Body of pancreas (tissue), 4 donors: ENCODE data around the gene HSPA4L. TPM values are rescaled to one million over a fixed set of nuclear protein-coding genes. Genes with fewer than 3 reads are reported as not detected.
A peak's percentile ranks its signal among the peaks of the same experiment; 100 is the strongest.

ENCODE experiments used
- ATAC-seq: fragments of 150-250 bp; one replicate; pipeline ENCODE4 v1.9.1; 2016
- DNase-seq, 4 donors: peaks; one replicate each; pipeline ENCODE4 v3.0.0-alpha.2; 2019
- H3K27ac ChIP-seq, 4 donors: fragments of 200-600 bp; sonication (generic); 1 replicate in 3 of 4; 2 replicates in 1 of 4; pipeline versions ENCODE4 v1.5.1 to v1.6.1; 2016 to 2019; ENCODE audit warnings: mild to moderate bottlenecking in 1 of 4, mixed read lengths in 1 of 4, moderate library complexity in 1 of 4
- H3K27me3 ChIP-seq, 2 donors: fragments of 200-600 bp; sonication (generic); one replicate each; pipeline ENCODE4 v1.6.0; 2016; ENCODE audit warnings: mild to moderate bottlenecking in 1 of 2
- H3K36me3 ChIP-seq, 2 donors: fragments of 200-600 bp; sonication (generic); replicated peaks in 1 of 2; 2 replicates each; pipeline ENCODE4 v1.5.1; 2016; ENCODE audit warnings: low read depth in 2 of 2; ENCODE audit not compliant: insufficient read depth in 1 of 2
- H3K4me1 ChIP-seq: fragments of 200-600 bp; sonication (generic); one replicate; pipeline ENCODE4 v1.6.0; 2016
- H3K4me3 ChIP-seq, 2 donors: fragments of 200-600 bp; sonication (generic); 1 replicate in 1 of 2; 2 replicates in 1 of 2; pipeline ENCODE4 v1.5.1; 2016 to 2019
- H3K9me3 ChIP-seq, 3 donors: fragments of 200-600 bp; sonication (generic); 1 replicate in 2 of 3; 2 replicates in 1 of 3; pipeline ENCODE4 v1.5.1; 2016
- POLR2A ChIP-seq, 3 donors: fragments of 450-650 bp; IDR thresholded peaks; one replicate each; pipeline ENCODE4 v1.6.1; 2016; ENCODE audit warnings: antibody characterized with exemption in 3 of 3, mild to moderate bottlenecking in 2 of 3
- WGBS, 2 donors: methylation state at CpG; one replicate each; pipeline ENCODE4 v1.1.5; 2017; 5-methylcytosine and 5-hydroxymethylcytosine counted together
- intact Hi-C: fragments of 100-400 bp; cut with DNase I; formaldehyde crosslinking; loops from one replicate; pipeline ENCODE4 v1.15.1; 2023
- total RNA-seq, 2 donors: library from RNA; depleted of rRNA; stranded (reverse); fragments of >200 nt; gene quantifications; one replicate each; pipeline ENCODE4 v1.1.0, GENCODE V29; 2016
- TF ChIP-seq, protein P1 (sequence below), 7 experiments: fragments of 450-650 bp in 4 of 7; fragments of 200-600 bp in 3 of 7; sonication (generic) in 3 of 7; IDR thresholded peaks; one replicate each; pipeline ENCODE4 v1.5.1; 2016 to 2019; ENCODE audit warnings: antibody characterized with exemption in 7 of 7

HSPA4L gene
- total RNA-seq, 2 donors from 2014 or later: 3.6 to 9.6 TPM

DNA sequence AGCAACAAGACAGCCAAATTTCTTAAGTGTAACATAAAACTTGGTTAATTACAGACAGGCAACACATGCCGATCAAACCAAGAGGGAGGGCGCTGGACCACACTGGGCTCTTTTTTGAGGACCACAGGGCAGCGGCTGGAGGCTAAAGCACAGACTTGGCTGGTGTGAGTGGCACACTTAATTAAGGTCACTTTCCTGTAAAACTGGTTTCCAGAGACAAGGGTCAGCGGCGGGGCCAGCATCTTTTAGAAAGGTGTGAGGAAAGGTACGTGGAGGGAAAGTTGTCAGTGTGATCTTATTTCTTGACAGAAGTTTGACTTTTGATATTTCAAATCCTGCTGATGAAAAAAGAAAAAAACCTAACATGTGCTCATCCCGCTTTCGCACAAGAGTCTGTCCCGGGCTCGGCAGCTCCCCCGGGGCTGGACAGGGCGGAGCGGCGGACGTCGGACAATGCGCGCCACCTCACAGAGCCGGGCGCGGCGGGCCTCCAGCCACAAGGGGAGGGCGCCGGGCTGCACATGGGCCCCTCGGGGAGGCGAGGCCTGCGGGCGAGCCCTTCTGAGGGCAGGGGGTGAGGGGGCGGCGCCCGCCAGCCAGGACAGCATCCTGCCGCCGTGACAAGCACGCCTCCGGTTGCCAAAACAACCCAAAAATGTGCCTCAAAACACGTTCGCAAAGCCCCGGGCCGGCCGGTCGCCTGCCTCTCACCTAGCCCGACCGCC, 660 bp upstream of the HSPA4L start:
- ATAC-seq: peak; percentile 51
- Histone ChIP-seq H3K4me1 (peaks cover 15% of the 10 kb centered on the region), H3K9me3 (no peaks in the 10 kb centered on the region), H3K27ac (peak overlapping the region; percentile 7 to 92 (median 86)), H3K4me3 (peak overlapping the region; percentile 27 to 63), H3K36me3 (no peaks in the 10 kb centered on the region), H3K27me3 (no peaks in the 10 kb centered on the region)
- intact Hi-C loops: no loop called here
- peak; percentile 45 to 65 (median 50) for DNase-seq
- 7 to 13% methylated on average over 25 to 42 of the region's 43 CpGs for WGBS, 2 donors
- TF ChIP-seq POLR2A (IDR thresholded peaks at IDR 0.05): no peak
- TF ChIP-seq, protein P1, sequence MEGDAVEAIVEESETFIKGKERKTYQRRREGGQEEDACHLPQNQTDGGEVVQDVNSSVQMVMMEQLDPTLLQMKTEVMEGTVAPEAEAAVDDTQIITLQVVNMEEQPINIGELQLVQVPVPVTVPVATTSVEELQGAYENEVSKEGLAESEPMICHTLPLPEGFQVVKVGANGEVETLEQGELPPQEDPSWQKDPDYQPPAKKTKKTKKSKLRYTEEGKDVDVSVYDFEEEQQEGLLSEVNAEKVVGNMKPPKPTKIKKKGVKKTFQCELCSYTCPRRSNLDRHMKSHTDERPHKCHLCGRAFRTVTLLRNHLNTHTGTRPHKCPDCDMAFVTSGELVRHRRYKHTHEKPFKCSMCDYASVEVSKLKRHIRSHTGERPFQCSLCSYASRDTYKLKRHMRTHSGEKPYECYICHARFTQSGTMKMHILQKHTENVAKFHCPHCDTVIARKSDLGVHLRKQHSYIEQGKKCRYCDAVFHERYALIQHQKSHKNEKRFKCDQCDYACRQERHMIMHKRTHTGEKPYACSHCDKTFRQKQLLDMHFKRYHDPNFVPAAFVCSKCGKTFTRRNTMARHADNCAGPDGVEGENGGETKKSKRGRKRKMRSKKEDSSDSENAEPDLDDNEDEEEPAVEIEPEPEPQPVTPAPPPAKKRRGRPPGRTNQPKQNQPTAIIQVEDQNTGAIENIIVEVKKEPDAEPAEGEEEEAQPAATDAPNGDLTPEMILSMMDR (IDR thresholded peaks at IDR 0.05): no peak

GRCh38 chr4:127782025-127782274, 172 bp upstream of the HSPA4L start:
- DNase-seq: peak; percentile 87 to 90 (median 89)

DNA sequence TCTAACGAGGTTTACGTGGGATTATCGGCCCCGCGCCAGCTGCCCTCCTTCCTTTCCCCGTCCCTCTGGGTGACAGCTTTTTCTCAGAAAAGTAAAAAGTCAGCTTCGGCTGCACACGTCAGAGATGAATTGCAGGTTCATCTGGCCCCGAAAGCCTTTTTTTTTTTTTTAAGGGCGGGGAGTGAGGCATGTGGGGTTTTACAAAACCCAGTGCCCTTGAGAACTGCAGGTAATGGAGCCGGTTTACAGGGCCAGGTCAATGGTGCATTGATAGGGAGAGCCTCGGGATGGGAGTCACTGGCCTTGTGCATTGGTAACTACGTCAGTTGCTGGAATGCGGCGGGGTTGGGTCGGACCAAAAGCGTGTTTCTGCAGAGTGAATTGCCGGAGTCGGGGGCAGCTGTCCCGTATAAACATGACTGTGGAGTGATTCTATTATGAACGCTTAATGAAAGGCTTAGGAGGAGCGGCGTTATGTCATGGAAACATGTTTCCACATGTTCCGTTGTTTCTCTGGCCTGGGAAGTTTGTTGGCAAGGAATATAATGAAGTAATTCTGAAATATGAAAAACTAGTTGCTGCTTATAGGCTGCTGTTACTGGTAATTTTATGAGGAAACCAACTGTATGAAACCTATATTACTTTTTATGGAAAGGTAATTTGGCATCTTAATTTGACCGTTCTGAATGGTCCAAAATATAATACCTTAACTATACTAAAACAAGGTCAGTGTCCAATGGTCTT, 1.1 kb downstream of the HSPA4L start:
- Histone ChIP-seq H3K27me3 (no peaks in the 10 kb centered on the region), H3K4me3 (peak overlapping the region; percentile 27 to 63), H3K36me3 (no peaks in the 10 kb centered on the region), H3K4me1 (peaks cover 15% of the 10 kb centered on the region), H3K27ac (peak overlapping the region; percentile 17 to 92 (median 86)), H3K9me3 (no peaks in the 10 kb centered on the region)
- peak; percentile 32 to 78 (median 76) for TF ChIP-seq POLR2A (IDR thresholded peaks at IDR 0.05)
- TF ChIP-seq, protein P1 (IDR thresholded peaks at IDR 0.05): no peak
- ATAC-seq: peak; percentile 67
- intact Hi-C loops: no loop called here
- DNase-seq: peak; percentile 73 to 84 (median 80)
- WGBS, 2 donors: 4 to 6% methylated on average over 25 of the region's 25 CpGs

More at GRCh38 chr4:127782025-127782274, 172 bp upstream of the HSPA4L start:
- peak overlapping the region; percentile 7 to 92 (median 86) for H3K27ac ChIP-seq
- H3K36me3 ChIP-seq: no peaks in the 10 kb centered on the region
- TF ChIP-seq, protein P1 (IDR thresholded peaks at IDR 0.05): no peak
- no peak for TF ChIP-seq POLR2A (IDR thresholded peaks at IDR 0.05)
- WGBS, 2 donors: 0% methylated on average over 13 to 30 of the region's 30 CpGs
- H3K4me3 ChIP-seq: peak overlapping the region; percentile 27 to 63
- ATAC-seq: peak; percentile 90
- intact Hi-C loops: no loop called here
- no peaks in the 10 kb centered on the region for H3K9me3 ChIP-seq
- H3K4me1 ChIP-seq: peaks cover 15% of the 10 kb centered on the region
- H3K27me3 ChIP-seq: no peaks in the 10 kb centered on the region

DNA sequence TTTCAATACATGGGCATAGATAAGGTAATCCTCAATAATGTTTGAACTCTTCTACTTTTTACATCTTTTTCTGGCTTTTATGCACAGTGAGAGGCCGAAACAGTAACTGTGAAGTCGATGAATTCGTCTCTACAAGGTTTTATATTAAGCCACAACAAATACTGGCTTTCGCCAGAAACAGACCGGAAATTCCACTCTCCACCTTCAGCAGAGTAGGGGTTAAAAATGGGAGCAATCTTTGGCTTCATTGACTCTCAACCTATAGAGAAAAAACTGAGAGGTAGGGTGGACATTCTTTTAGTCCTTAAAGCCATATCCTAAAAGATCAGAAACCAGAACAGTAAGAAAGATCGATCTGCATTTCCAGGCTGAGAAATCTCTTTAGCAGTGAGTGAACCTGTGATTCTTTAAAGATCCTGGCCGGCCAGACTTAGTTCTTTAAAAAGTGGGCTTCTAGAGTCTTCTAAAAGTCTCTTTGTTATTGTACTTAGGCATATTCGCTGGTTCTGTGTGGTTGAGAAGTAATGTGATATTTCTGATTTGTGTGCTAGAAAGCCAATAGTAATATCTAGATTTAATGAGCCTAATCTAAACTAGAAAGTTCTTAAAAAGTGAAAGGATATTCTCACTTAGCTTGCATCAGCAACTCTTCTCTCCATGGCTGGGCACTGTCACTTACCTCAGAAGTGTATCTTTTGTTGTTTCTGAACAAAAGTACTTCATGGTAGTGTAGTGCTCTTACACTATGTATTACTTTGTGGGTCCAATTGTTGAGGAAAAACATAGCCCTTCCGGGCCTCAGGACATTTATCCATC, 2.0 kb downstream of the HSPA4L start:
- Histone ChIP-seq H3K4me1 (peaks cover 15% of the 10 kb centered on the region), H3K27ac (peak overlapping the region; percentile 43 to 92 (median 86)), H3K9me3 (no peaks in the 10 kb centered on the region), H3K27me3 (no peaks in the 10 kb centered on the region), H3K36me3 (no peaks in the 10 kb centered on the region), H3K4me3 (peak overlapping the region in 1 of 2 donors; percentile 9)
- 29 to 31% methylated on average over 9 of the region's 9 CpGs for WGBS, 2 donors
- TF ChIP-seq, protein P1 (IDR thresholded peaks at IDR 0.05): no peak
- TF ChIP-seq POLR2A (IDR thresholded peaks at IDR 0.05): no peak
- ATAC-seq: no peak
- no peak for DNase-seq
- intact Hi-C loops: no loop called here
